GM12892 (cell line): ENCODE measurements around the gene MYO10.
"Not testable (repeated sequence)": the region's sequence is repeated elsewhere in the genome, so short reads cannot be mapped to it uniquely, and the experiment has no call there.

Experiments
- POLR2AphosphoS5 ChIP-seq: IDR thresholded peaks from 2 replicates; pipeline ENCODE4 v1.6.1; 2011; ENCODE audit warnings: low read depth, low read length, control low read depth
- TAF1 ChIP-seq: IDR thresholded peaks from 2 replicates; pipeline ENCODE4 v1.6.1; 2011; ENCODE audit warnings: low read depth, mild to moderate bottlenecking, control low read depth, low read length, borderline replicate concordance

GRCh38 chr5:16738393-16738792 lies 197.7 kb downstream of the MYO10 start:
- not testable (repeated sequence) for TF ChIP-seq POLR2AphosphoS5, TAF1
